Measurements from ENCODE around the gene POU5F1.

DNA sequence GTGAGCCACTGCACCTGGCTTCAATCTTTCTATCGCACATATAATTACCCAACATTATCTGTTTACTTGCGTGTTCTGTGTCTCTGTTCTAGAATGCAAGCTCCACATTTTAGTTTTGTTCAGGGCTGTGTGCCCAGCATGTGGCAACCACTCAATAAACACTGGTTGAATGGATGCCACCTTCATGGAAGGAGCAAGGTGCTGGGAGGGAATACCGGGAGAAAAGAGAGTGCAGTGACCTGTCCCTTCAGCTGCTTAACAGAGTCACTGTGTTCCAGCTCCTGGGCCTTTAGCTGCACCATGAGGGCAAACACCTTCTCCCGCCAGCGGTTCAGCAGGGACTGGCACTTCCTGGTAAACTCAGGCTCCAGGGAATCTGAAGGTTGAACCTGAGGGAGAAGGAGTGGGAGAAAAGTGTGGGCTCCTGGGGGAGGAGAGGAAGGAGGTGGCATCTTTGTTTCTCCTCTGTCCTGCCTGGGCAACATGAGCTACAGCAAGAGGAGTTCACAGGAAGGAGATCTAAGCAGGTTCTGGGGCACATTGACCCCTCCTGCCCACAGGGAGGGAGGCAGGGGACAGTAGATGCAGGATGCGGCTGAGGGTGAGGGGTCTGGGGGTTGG, 20.5 kb downstream of the POU5F1 start:
- TF ChIP-seq, protein P1, sequence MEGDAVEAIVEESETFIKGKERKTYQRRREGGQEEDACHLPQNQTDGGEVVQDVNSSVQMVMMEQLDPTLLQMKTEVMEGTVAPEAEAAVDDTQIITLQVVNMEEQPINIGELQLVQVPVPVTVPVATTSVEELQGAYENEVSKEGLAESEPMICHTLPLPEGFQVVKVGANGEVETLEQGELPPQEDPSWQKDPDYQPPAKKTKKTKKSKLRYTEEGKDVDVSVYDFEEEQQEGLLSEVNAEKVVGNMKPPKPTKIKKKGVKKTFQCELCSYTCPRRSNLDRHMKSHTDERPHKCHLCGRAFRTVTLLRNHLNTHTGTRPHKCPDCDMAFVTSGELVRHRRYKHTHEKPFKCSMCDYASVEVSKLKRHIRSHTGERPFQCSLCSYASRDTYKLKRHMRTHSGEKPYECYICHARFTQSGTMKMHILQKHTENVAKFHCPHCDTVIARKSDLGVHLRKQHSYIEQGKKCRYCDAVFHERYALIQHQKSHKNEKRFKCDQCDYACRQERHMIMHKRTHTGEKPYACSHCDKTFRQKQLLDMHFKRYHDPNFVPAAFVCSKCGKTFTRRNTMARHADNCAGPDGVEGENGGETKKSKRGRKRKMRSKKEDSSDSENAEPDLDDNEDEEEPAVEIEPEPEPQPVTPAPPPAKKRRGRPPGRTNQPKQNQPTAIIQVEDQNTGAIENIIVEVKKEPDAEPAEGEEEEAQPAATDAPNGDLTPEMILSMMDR (conservative IDR thresholded peaks at IDR 0.05; ENCODE audit: low read length): no peak
- TF ChIP-seq EZH2phosphoT487 (IDR thresholded peaks at IDR 0.05; ENCODE audit: borderline replicate concordance, low read depth, low read length): no peak

Data from OCI-LY7 (cell line).